Stomach smooth muscle (tissue), 2 donors: ENCODE data around the gene CLRN3.

ENCODE experiments used
- H3K27ac ChIP-seq: one replicate; pipeline ENCODE4 v1.7.0; 2013; ENCODE audit warnings: mild to moderate bottlenecking, low read length, inconsistent platforms
- H3K27me3 ChIP-seq, 2 donors: one replicate each; pipeline ENCODE4 v1.7.0; 2013; ENCODE audit warnings: low read length in 2 of 2; ENCODE audit not compliant: insufficient read depth in 2 of 2, control insufficient read depth in 1 of 2
- H3K36me3 ChIP-seq, 2 donors: one replicate each; pipeline ENCODE4 v1.7.0; 2013; ENCODE audit warnings: low read length in 2 of 2; ENCODE audit not compliant: control insufficient read depth in 2 of 2, insufficient read depth in 2 of 2
- H3K4me1 ChIP-seq: one replicate; pipeline ENCODE4 v1.7.0; 2013; ENCODE audit warnings: low read length; ENCODE audit not compliant: control insufficient read depth, insufficient read depth
- H3K4me3 ChIP-seq, 2 donors: one replicate each; pipeline ENCODE4 v1.7.0; 2013; ENCODE audit warnings: low read length in 2 of 2
- H3K9ac ChIP-seq, 2 donors: one replicate each; pipeline ENCODE4 v1.7.0; 2013; ENCODE audit warnings: low read length in 2 of 2, mild to moderate bottlenecking in 1 of 2
- H3K9me3 ChIP-seq, 2 donors: one replicate each; pipeline ENCODE4 v1.7.0; 2013; ENCODE audit warnings: low read length in 2 of 2; ENCODE audit not compliant: control insufficient read depth in 2 of 2
- donor health status: healthy.
- donor health status: Pancreatic carcinoma.

Gene CLRN3

GRCh38 chr10:127860592-127860991, 32.1 kb downstream of the CLRN3 start:
- H3K36me3 ChIP-seq = no peaks in the 10 kb centered on the region
- no peak overlapping the region for H3K9ac ChIP-seq
- H3K9me3 ChIP-seq = peaks cover 4% of the 10 kb centered on the region in 2 donors
- no peak overlapping the region for H3K4me3 ChIP-seq
- H3K4me1 ChIP-seq = no peaks in the 10 kb centered on the region
- no peaks in the 10 kb centered on the region for H3K27me3 ChIP-seq
- no peak overlapping the region for H3K27ac ChIP-seq

GRCh38 chr10:127855976-127856375, 36.8 kb downstream of the CLRN3 start:
- no peak overlapping the region for H3K4me3 ChIP-seq
- H3K27ac ChIP-seq = no peak overlapping the region
- H3K36me3 ChIP-seq = no peaks in the 10 kb centered on the region
- H3K9me3 ChIP-seq = no peaks in the 10 kb centered on the region
- H3K4me1 ChIP-seq = no peaks in the 10 kb centered on the region
- no peak overlapping the region for H3K9ac ChIP-seq
- peaks cover 0 to 10% of the 10 kb centered on the region in 2 donors for H3K27me3 ChIP-seq

- Histone ChIP-seq H3K27me3 (peaks cover 0 to 10% of the 10 kb centered on the region in 2 donors), H3K27ac (no peak overlapping the region), H3K9ac (no peak overlapping the region), H3K4me3 (no peak overlapping the region), H3K36me3 (no peaks in the 10 kb centered on the region), H3K4me1 (no peaks in the 10 kb centered on the region), H3K9me3 (no peaks in the 10 kb centered on the region)
Observed at GRCh38 chr10:127855591-127855881, 37.2 kb downstream of the CLRN3 start.

GRCh38 chr10:127854769-127855590, 37.8 kb downstream of the CLRN3 start:
- Histone ChIP-seq H3K9ac (no peak overlapping the region), H3K27me3 (peaks cover 0 to 10% of the 10 kb centered on the region in 2 donors), H3K36me3 (no peaks in the 10 kb centered on the region), H3K27ac (no peak overlapping the region), H3K9me3 (no peaks in the 10 kb centered on the region), H3K4me3 (no peak overlapping the region), H3K4me1 (no peaks in the 10 kb centered on the region)

- Histone ChIP-seq H3K4me3 (no peak overlapping the region), H3K27me3 (peaks cover 0 to 10% of the 10 kb centered on the region in 2 donors), H3K4me1 (no peaks in the 10 kb centered on the region), H3K9ac (no peak overlapping the region), H3K36me3 (no peaks in the 10 kb centered on the region), H3K9me3 (no peaks in the 10 kb centered on the region), H3K27ac (no peak overlapping the region)
Observed at GRCh38 chr10:127853868-127854768, 38.6 kb downstream of the CLRN3 start.

- Histone ChIP-seq H3K27me3 (peaks cover 0 to 10% of the 10 kb centered on the region in 2 donors), H3K4me3 (no peak overlapping the region), H3K27ac (no peak overlapping the region), H3K9me3 (no peaks in the 10 kb centered on the region), H3K36me3 (no peaks in the 10 kb centered on the region), H3K4me1 (no peaks in the 10 kb centered on the region), H3K9ac (no peak overlapping the region)
Observed at GRCh38 chr10:127852456-127852855, 40.3 kb downstream of the CLRN3 start.

GRCh38 chr10:127851661-127852194, 41.0 kb downstream of the CLRN3 start:
- H3K27ac ChIP-seq = no peak overlapping the region
- H3K4me1 ChIP-seq = no peaks in the 10 kb centered on the region
- no peak overlapping the region for H3K4me3 ChIP-seq
- peaks cover 0 to 10% of the 10 kb centered on the region in 2 donors for H3K27me3 ChIP-seq
- H3K9ac ChIP-seq = no peak overlapping the region
- no peaks in the 10 kb centered on the region for H3K9me3 ChIP-seq
- H3K36me3 ChIP-seq = no peaks in the 10 kb centered on the region

GRCh38 chr10:127850944-127851343, 41.8 kb downstream of the CLRN3 start:
- Histone ChIP-seq H3K36me3 (no peaks in the 10 kb centered on the region), H3K27ac (no peak overlapping the region), H3K27me3 (peaks cover 0 to 10% of the 10 kb centered on the region in 2 donors), H3K9me3 (no peaks in the 10 kb centered on the region), H3K4me3 (no peak overlapping the region), H3K9ac (no peak overlapping the region), H3K4me1 (no peaks in the 10 kb centered on the region)

- Histone ChIP-seq H3K27me3 (peaks cover 0 to 10% of the 10 kb centered on the region in 2 donors), H3K36me3 (no peaks in the 10 kb centered on the region), H3K27ac (no peak overlapping the region), H3K4me1 (no peaks in the 10 kb centered on the region), H3K4me3 (no peak overlapping the region), H3K9ac (no peak overlapping the region), H3K9me3 (no peaks in the 10 kb centered on the region)
Observed at GRCh38 chr10:127849921-127850320, 42.8 kb downstream of the CLRN3 start.

- no peaks in the 10 kb centered on the region for H3K4me1 ChIP-seq
- no peaks in the 10 kb centered on the region for H3K9me3 ChIP-seq
- H3K27me3 ChIP-seq = peaks cover 0 to 11% of the 10 kb centered on the region in 2 donors
- H3K9ac ChIP-seq = no peak overlapping the region
- no peaks in the 10 kb centered on the region for H3K36me3 ChIP-seq
- no peak overlapping the region for H3K4me3 ChIP-seq
- no peak overlapping the region for H3K27ac ChIP-seq
Observed at GRCh38 chr10:127849224-127849623, 43.5 kb downstream of the CLRN3 start.
